Lung (tissue), 12 donors: ENCODE results near the gene HOXA4. TPM values are rescaled to one million over a fixed set of nuclear protein-coding genes. Genes with fewer than 3 reads are reported as not detected.
A peak's percentile ranks its signal among the peaks of the same experiment; 100 is the strongest.

Experiments used
- ATAC-seq: fragments of 200-7000 bp; cut with Tn5 transposase; one replicate; pipeline ENCODE4 v1.9.1; 2020; ENCODE audit warnings: moderate number of reproducible peaks; ENCODE audit not compliant: insufficient read depth, low FRiP score
- DNase-seq, 3 donors: peaks; one replicate each; pipeline ENCODE4 v3.0.0-alpha.2; 2013 to 2017
- H3K27ac ChIP-seq, 2 donors: one replicate each; pipeline ENCODE4 v1.5.1; 2013; ENCODE audit warnings: mild to moderate bottlenecking in 2 of 2, moderate library complexity in 2 of 2, control low read depth in 1 of 2, inconsistent platforms in 1 of 2, low read depth in 1 of 2, low read length in 1 of 2
- H3K27me3 ChIP-seq, 3 donors: one replicate each; pipeline ENCODE4 v1.5.1; 2013; ENCODE audit warnings: low read length in 2 of 3; ENCODE audit not compliant: control insufficient read depth in 3 of 3, insufficient read depth in 3 of 3
- H3K36me3 ChIP-seq, 4 donors: one replicate each; pipeline ENCODE4 v1.5.1; 2013; ENCODE audit warnings: low read length in 4 of 4, mild to moderate bottlenecking in 1 of 4, moderate library complexity in 1 of 4; ENCODE audit not compliant: control insufficient read depth in 4 of 4, insufficient read depth in 4 of 4
- H3K4me1 ChIP-seq, 5 donors: one replicate each; pipeline ENCODE4 v1.5.1; 2013; ENCODE audit warnings: low read length in 5 of 5, mild to moderate bottlenecking in 2 of 5, moderate library complexity in 1 of 5; ENCODE audit not compliant: control insufficient read depth in 5 of 5, insufficient read depth in 5 of 5
- H3K4me3 ChIP-seq: one replicate; pipeline ENCODE4 v1.5.1; 2013; ENCODE audit warnings: mild to moderate bottlenecking, control low read depth, moderate library complexity
- H3K9ac ChIP-seq, 2 donors: one replicate each; pipeline ENCODE4 v1.5.1; 2013; ENCODE audit warnings: low read length in 2 of 2, control low read depth in 1 of 2; ENCODE audit not compliant: insufficient read depth in 1 of 2
- H3K9me3 ChIP-seq, 4 donors: one replicate each; pipeline ENCODE4 v1.5.1; 2013; ENCODE audit warnings: low read length in 3 of 4, mild to moderate bottlenecking in 1 of 4, moderate library complexity in 1 of 4; ENCODE audit not compliant: control insufficient read depth in 4 of 4, insufficient read depth in 3 of 4
- CTCF ChIP-seq: IDR thresholded peaks from 2 replicates; pipeline ENCODE4 v1.5.1; 2012; ENCODE audit warnings: mild to moderate bottlenecking; ENCODE audit errors: control extremely low read depth, extremely low read depth
- WGBS, 2 donors: extraction: QIAGEN DNeasy Blood & Tissue Kit; methylation state at CpG; one replicate each; pipeline ENCODE4 v1.1.7; 2013; 5-methylcytosine and 5-hydroxymethylcytosine counted together
- polyA plus RNA-seq, 2 donors: library from polyadenylated mRNA; stranded (reverse); fragments of 200-250 nt; gene quantifications; one replicate each; pipeline ENCODE4 v1.2.1, GENCODE V29; 2013
- total RNA-seq, 2 donors: library from RNA; depleted of rRNA in 1 of 2; stranded (reverse); fragments of >200 nt in 1 of 2; gene quantifications; one replicate each; pipeline ENCODE4 v1.2.1, GENCODE V29; 2014 to 2021
- donor health status: control.
- donor health status: control.
- donor health status: Bipolar disorder and iron deficiency.
- donor health status: healthy.
- donor health status: DM: yes; HTN: yes; CAD: no.

HOXA4 gene
- total and polyA plus RNA-seq, 4 donors, result 2.7 to 6.0 (median 4.1) TPM

- no peak for DNase-seq
- TF ChIP-seq CTCF, result no peak
- Histone ChIP-seq H3K4me3 (no peak overlapping the region), H3K27ac (no peak overlapping the region), H3K9ac (peak overlapping the region in 1 of 2 donors; percentile 98), H3K9me3 (no peaks in the 10 kb centered on the region), H3K36me3 (peaks cover 0 to 29% (median 5%) of the 10 kb centered on the region in 4 donors), H3K27me3 (peaks cover 0 to 66% (median 15%) of the 10 kb centered on the region in 3 donors), H3K4me1 (peaks cover 4 to 86% (median 7%) of the 10 kb centered on the region in 5 donors)
- 42 to 55% methylated on average over 6 of the region's 6 CpGs for WGBS, 2 donors
- ATAC-seq, result no peak
Measured at GRCh38 chr7:27132978-27133377, 2.4 kb upstream of the HOXA4 start.

- ATAC-seq (no peak), DNase-seq (no peak)
- H3K27me3 ChIP-seq, result peaks cover 0 to 74% (median 14%) of the 10 kb centered on the region in 3 donors
- H3K4me3 ChIP-seq, result no peak overlapping the region
- WGBS, 2 donors, result 63 to 81% methylated on average over 2 of the region's 2 CpGs
- TF ChIP-seq CTCF, result no peak
- H3K27ac ChIP-seq, result no peak overlapping the region
- H3K4me1 ChIP-seq, result peaks cover 4 to 85% (median 11%) of the 10 kb centered on the region in 5 donors
- H3K9ac ChIP-seq, result peak overlapping the region in 1 of 2 donors; percentile 70
- no peaks in the 10 kb centered on the region for H3K9me3 ChIP-seq
- H3K36me3 ChIP-seq, result peaks cover 0 to 29% (median 5%) of the 10 kb centered on the region in 4 donors
Measured at GRCh38 chr7:27132214-27132613, 1.7 kb upstream of the HOXA4 start.

- ATAC-seq (no peak), DNase-seq (no peak)
- peak overlapping the region in 1 of 2 donors; percentile 94 for H3K27ac ChIP-seq
- H3K4me3 ChIP-seq, result no peak overlapping the region
- no peaks in the 10 kb centered on the region for H3K9me3 ChIP-seq
- 39 to 56% methylated on average over 12 of the region's 12 CpGs for WGBS, 2 donors
- H3K36me3 ChIP-seq, result peaks cover 0 to 29% (median 5%) of the 10 kb centered on the region in 4 donors
- peaks cover 0 to 75% (median 14%) of the 10 kb centered on the region in 3 donors for H3K27me3 ChIP-seq
- H3K4me1 ChIP-seq, result peaks cover 4 to 85% (median 11%) of the 10 kb centered on the region in 5 donors
- peak overlapping the region in 1 of 2 donors; percentile 70 for H3K9ac ChIP-seq
- TF ChIP-seq CTCF, result no peak
Measured at GRCh38 chr7:27131390-27131819, 848 bp upstream of the HOXA4 start.
